ENCODE measurements around the gene KRT85. TPM values are rescaled to one million over a fixed set of nuclear protein-coding genes. Genes with fewer than 3 reads are reported as not detected.
"Not testable (repeated sequence)": the region's sequence is repeated elsewhere in the genome, so short reads cannot be mapped to it uniquely, and the experiment has no call there.

The KRT85 gene
- total RNA-seq, 1 donor from 2014 or later, result not detected

DNA sequence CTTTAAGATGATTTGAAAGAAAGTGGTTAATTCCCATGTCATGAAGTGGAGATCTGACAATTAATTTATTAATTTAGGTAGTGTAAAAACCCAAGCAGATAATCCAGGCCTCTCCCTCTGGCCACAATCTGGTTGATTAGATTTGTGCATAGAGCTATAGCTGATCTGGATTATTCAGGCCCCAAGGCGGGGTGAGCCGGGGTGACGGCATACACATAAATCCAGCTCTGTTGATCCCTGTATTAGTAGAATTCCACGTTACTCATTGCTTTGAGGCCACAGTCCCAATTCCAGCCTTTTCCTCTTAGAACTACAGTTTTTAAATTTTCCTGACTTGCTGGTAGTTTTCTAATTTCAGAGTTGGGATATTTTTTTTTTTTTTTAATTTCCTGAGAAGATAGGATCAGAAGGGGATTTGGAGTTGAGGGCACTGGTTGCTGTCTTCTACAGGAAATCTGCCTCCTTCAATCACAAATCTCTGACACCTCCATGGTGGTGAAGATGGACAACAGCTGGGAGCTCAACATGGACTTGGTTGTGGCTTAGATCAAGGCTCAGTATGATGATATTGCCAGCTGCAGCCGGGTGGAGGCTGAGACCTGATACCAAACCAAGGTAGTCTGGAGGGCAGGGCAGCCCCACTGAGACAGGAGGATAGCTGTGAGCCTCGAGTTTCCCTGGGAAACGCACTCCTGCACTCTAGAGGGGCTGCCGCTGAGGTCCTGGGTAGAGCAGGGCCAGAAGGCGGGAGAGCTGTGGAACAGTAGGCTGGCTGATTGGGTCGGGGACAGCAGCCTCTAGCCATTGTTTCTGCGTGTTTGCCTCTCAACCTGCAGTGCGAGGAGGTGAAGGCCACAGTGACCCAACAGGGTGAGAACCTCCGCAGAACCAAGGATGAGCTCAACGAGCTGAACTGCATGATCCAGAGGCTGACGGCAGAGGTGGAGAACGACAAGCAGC, 19.4 kb downstream of the KRT85 start:
- TF ChIP-seq, protein P1, sequence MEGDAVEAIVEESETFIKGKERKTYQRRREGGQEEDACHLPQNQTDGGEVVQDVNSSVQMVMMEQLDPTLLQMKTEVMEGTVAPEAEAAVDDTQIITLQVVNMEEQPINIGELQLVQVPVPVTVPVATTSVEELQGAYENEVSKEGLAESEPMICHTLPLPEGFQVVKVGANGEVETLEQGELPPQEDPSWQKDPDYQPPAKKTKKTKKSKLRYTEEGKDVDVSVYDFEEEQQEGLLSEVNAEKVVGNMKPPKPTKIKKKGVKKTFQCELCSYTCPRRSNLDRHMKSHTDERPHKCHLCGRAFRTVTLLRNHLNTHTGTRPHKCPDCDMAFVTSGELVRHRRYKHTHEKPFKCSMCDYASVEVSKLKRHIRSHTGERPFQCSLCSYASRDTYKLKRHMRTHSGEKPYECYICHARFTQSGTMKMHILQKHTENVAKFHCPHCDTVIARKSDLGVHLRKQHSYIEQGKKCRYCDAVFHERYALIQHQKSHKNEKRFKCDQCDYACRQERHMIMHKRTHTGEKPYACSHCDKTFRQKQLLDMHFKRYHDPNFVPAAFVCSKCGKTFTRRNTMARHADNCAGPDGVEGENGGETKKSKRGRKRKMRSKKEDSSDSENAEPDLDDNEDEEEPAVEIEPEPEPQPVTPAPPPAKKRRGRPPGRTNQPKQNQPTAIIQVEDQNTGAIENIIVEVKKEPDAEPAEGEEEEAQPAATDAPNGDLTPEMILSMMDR (IDR thresholded peaks at IDR 0.05), result no peak
- intact Hi-C loops (cut with DNase I), result no loop called here
- Histone ChIP-seq H3K36me3 (no peaks in the 10 kb centered on the region), H3K4me1 (peaks cover 14% of the 10 kb centered on the region), H3K27ac (no peak overlapping the region), H3K4me3 (no peak overlapping the region), H3K9me3 (peaks cover 6% of the 10 kb centered on the region), H3K27me3 (ENCODE audit: low read depth) (no peaks in the 10 kb centered on the region)
- ATAC-seq (no peak), DNase-seq (no peak)

GRCh38 chr12:52347016-52347415, 20.3 kb downstream of the KRT85 start:
- DNase-seq (no peak), ATAC-seq (no peak)
- Histone ChIP-seq H3K27me3 (ENCODE audit: low read depth) (no peaks in the 10 kb centered on the region), H3K4me1 (peaks cover 11% of the 10 kb centered on the region), H3K9me3 (peaks cover 6% of the 10 kb centered on the region), H3K36me3 (no peaks in the 10 kb centered on the region), H3K4me3 (no peak overlapping the region), H3K27ac (no peak overlapping the region)
- TF ChIP-seq, protein P1 (IDR thresholded peaks at IDR 0.05), result no peak
- intact Hi-C loops (cut with DNase I), result no loop called here

DNA sequence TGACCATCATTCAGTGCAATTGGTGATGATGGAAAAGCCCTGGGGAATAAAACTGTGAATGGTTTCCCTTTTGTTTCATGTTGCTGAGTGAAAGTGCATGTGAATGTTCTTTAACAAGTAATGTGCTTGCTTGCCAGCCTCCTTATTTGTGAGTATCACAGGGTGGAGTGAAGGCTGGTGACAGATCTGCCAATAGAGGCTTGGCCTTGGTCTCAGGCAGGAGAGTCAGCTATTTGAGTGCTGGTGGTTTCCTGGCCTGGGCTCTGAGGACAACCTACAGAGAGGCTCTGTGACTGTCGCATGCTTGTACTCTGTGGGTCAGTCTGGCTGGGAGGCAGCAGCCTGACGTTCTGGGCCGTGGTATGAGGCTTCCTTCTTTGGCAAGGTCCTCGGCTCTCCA, 20.7 kb downstream of the KRT85 start:
- H3K4me1 ChIP-seq, result peaks cover 7% of the 10 kb centered on the region
- H3K36me3 ChIP-seq, result no peaks in the 10 kb centered on the region
- H3K27me3 ChIP-seq (ENCODE audit: low read depth), result no peaks in the 10 kb centered on the region
- TF ChIP-seq, protein P1 (IDR thresholded peaks at IDR 0.05), result no peak
- no peak overlapping the region for H3K27ac ChIP-seq
- no peak overlapping the region for H3K4me3 ChIP-seq
- peaks cover 6% of the 10 kb centered on the region for H3K9me3 ChIP-seq
- no peak for DNase-seq
- peak; percentile 59 to 72 for ATAC-seq
- intact Hi-C loops (cut with DNase I), result no loop called here

DNA sequence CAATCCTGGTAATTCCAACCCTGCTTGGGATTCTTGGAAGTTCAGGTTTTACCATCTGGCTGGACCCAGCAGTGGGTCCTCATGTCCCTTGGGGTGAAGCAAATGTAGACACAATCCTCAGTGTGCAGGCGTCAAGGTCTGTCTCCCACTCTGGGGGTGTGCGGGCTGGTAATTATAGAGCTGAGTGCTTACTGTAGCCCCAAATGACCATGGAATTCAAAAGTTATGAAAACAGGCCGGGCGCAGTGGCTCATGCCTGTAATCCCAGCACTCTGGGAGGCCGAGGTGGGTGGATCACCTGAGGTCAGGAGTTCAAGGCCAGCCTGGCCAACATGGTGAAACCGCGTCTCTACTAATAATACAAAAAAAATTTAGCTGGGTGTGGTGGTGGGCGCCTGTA, 22.2 kb downstream of the KRT85 start:
- H3K36me3 ChIP-seq; H3K4me1 ChIP-seq; H3K27ac ChIP-seq; intact Hi-C loops (cut with DNase I); DNase-seq; H3K4me3 ChIP-seq; H3K27me3 ChIP-seq (ENCODE audit: low read depth); ATAC-seq; H3K9me3 ChIP-seq: not testable (repeated sequence)

- DNase-seq (no peak), ATAC-seq (no peak)
- H3K9me3 ChIP-seq, result peaks cover 6% of the 10 kb centered on the region
- H3K4me3 ChIP-seq, result no peak overlapping the region
- TF ChIP-seq, protein P1 (IDR thresholded peaks at IDR 0.05), result no peak
- H3K4me1 ChIP-seq, result peaks cover 7% of the 10 kb centered on the region
- no peak overlapping the region for H3K27ac ChIP-seq
- H3K27me3 ChIP-seq (ENCODE audit: low read depth), result no peaks in the 10 kb centered on the region
- no peaks in the 10 kb centered on the region for H3K36me3 ChIP-seq
- intact Hi-C loops (cut with DNase I), result no loop called here
Measured at GRCh38 chr12:52344111-52344510, 23.2 kb downstream of the KRT85 start.

DNA sequence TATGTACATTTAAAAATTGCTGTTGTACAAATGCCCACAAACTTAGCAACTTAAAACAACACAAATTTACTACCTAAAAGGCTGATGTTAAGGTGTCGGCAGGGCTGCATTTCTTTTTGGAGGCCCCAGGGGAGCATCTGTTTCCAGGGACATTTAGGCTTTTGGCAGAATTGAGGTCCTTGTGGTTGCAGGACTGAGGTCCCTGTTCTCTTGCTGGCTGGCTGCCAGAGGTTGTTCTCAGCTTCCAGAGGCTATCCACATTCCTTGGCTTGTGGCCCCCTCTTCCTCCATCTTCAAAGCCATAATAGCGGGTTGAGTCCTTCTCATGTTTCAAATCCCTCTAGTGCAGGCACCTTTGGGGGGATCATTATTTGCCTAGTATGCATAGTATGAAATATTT, 23.7 kb downstream of the KRT85 start:
- H3K27me3 ChIP-seq (ENCODE audit: low read depth), result no peaks in the 10 kb centered on the region
- no peak for ATAC-seq
- TF ChIP-seq, protein P1 (IDR thresholded peaks at IDR 0.05), result no peak
- no peak overlapping the region for H3K4me3 ChIP-seq
- H3K9me3 ChIP-seq, result peaks cover 6% of the 10 kb centered on the region
- intact Hi-C loops (cut with DNase I), result no loop called here
- no peaks in the 10 kb centered on the region for H3K36me3 ChIP-seq
- DNase-seq, result no peak
- peaks cover 7% of the 10 kb centered on the region for H3K4me1 ChIP-seq
- no peak overlapping the region for H3K27ac ChIP-seq

All from lower lobe of right lung (tissue), 2 donors.